HepG2 (cell line): ENCODE measurements around the gene CASKIN1. TPM values are rescaled to one million over a fixed set of nuclear protein-coding genes. Genes with fewer than 3 reads are reported as not detected.

ENCODE experiments used
- BHLHE40 ChIP-seq: IDR thresholded peaks from 2 replicates; pipeline ENCODE4 v1.6.1; 2011; ENCODE audit warnings: low read length, improper control_type of control experiment
- DNMT1 ChIP-seq: sonication (generic); formaldehyde crosslinking; IDR thresholded peaks from 2 replicates; pipeline ENCODE4 v1.5.1; 2020; ENCODE audit warnings: mild to moderate bottlenecking, missing genetic modification reagents
- GFI1 ChIP-seq: sonication (generic); formaldehyde crosslinking; IDR thresholded peaks from 2 replicates; pipeline ENCODE4 v1.5.0; 2020; ENCODE audit warnings: missing genetic modification reagents, mild to moderate bottlenecking, borderline replicate concordance
- KDM5A ChIP-seq: fragments of 200-600 bp; sonication (generic); IDR thresholded peaks from 2 replicates; pipeline ENCODE4 v1.7.0; 2018; ENCODE audit warnings: antibody characterized with exemption, mild to moderate bottlenecking, low read length, borderline replicate concordance
- MED8 ChIP-seq: sonication (generic); formaldehyde crosslinking; IDR thresholded peaks from 2 replicates; pipeline ENCODE4 v1.8.1; 2023; ENCODE audit warnings: mild to moderate bottlenecking, missing genetic modification reagents; ENCODE audit not compliant: insufficient replicate concordance
- MTF1 ChIP-seq: sonication (generic); formaldehyde crosslinking; IDR thresholded peaks from 2 replicates; pipeline ENCODE4 v1.5.0; 2020; ENCODE audit warnings: missing genetic modification reagents
- NFRKB ChIP-seq: fragments of 450-650 bp; IDR thresholded peaks from 2 replicates; pipeline ENCODE4 v1.6.1; 2017
- PPARG ChIP-seq: conservative IDR thresholded peaks from 2 replicates; pipeline ENCODE4 v1.6.1; 2016; ENCODE audit warnings: missing biosample characterization, missing genetic modification reagents
- SMAD3 ChIP-seq: sonication (generic); formaldehyde crosslinking; IDR thresholded peaks from 2 replicates; pipeline ENCODE4 v1.4.0; 2020; ENCODE audit warnings: missing genetic modification reagents
- SNAI1 ChIP-seq: sonication (generic); formaldehyde crosslinking; IDR thresholded peaks from 2 replicates; pipeline ENCODE4 v1.5.0; 2020; ENCODE audit warnings: mild to moderate bottlenecking, missing genetic modification reagents, borderline replicate concordance
- TAF1 ChIP-seq: sonication (generic); formaldehyde crosslinking; IDR thresholded peaks from 2 replicates; pipeline ENCODE4 v1.4.0; 2020; ENCODE audit warnings: missing genetic modification reagents
- TCF7 ChIP-seq: sonication (generic); IDR thresholded peaks from 2 replicates; pipeline ENCODE4 v1.6.1; 2016; ENCODE audit warnings: antibody characterized with exemption, low read depth
- TCF7L2 ChIP-seq: IDR thresholded peaks from 2 replicates; pipeline ENCODE4 v1.6.1; 2011; ENCODE audit warnings: mild to moderate bottlenecking, low read depth, low read length, moderate library complexity
- ZBTB7B ChIP-seq: sonication (generic); formaldehyde crosslinking; IDR thresholded peaks from 2 replicates; pipeline ENCODE4 v1.4.0; 2020; ENCODE audit warnings: missing genetic modification reagents
- ZNF17 ChIP-seq: sonication (generic); formaldehyde crosslinking; IDR thresholded peaks from 2 replicates; pipeline ENCODE4 v1.5.0; 2020; ENCODE audit warnings: mild to moderate bottlenecking, missing genetic modification reagents
- ZNF430 ChIP-seq: sonication (generic); formaldehyde crosslinking; IDR thresholded peaks from 2 replicates; pipeline ENCODE4 v1.9.0; 2021; ENCODE audit warnings: mild to moderate bottlenecking, missing genetic modification reagents
- ZNF773 ChIP-seq: sonication (generic); formaldehyde crosslinking; IDR thresholded peaks from 2 replicates; pipeline ENCODE4 v1.4.0; 2020; ENCODE audit warnings: missing genetic modification reagents, borderline replicate concordance
- ZNF850 ChIP-seq: sonication (generic); formaldehyde crosslinking; conservative IDR thresholded peaks from 2 replicates; pipeline ENCODE4 v1.9.0; 2021; ENCODE audit warnings: mild to moderate bottlenecking, missing genetic modification reagents
- polyA plus RNA-seq, 8 experiments: library from polyadenylated mRNA; depleted of rRNA in 3 of 8; stranded (reverse) in 7 of 8; unstranded in 1 of 8; fragments of >200 nt; fragmentation: Illumina TruSeq in 4 of 8; extraction: Trizol in 4 of 8; gene quantifications; 2 replicates each; pipeline versions ENCODE4 v1.2.1 to v1.2.3, GENCODE V29; 2011 to 2016; ENCODE audit warnings: low read depth in 4 of 8, missing spikeins in 1 of 8, mixed read lengths in 1 of 8; ENCODE audit not compliant: insufficient read depth in 1 of 8
- total RNA-seq, 5 experiments: library from RNA; depleted of rRNA; stranded (reverse); fragments of >200 nt; fragmentation: Illumina TruSeq; extraction: Trizol; gene quantifications; 2 replicates each; pipeline ENCODE4 v1.2.3, GENCODE V29; 2016; ENCODE audit warnings: low read depth in 1 of 5
- TF ChIP-seq, protein P1 (sequence below): sonication (generic); formaldehyde crosslinking; IDR thresholded peaks from 2 replicates; pipeline ENCODE4 v1.5.0; 2020; ENCODE audit warnings: mild to moderate bottlenecking, missing genetic modification reagents, borderline replicate concordance
- TF ChIP-seq, protein P2 (sequence below): sonication (generic); formaldehyde crosslinking; IDR thresholded peaks from 2 replicates; pipeline ENCODE4 v1.4.0; 2020; ENCODE audit warnings: missing genetic modification reagents
- TF ChIP-seq, protein P3 (sequence below): IDR thresholded peaks from 2 replicates; pipeline ENCODE4 v1.6.1; 2016; ENCODE audit warnings: missing genetic modification reagents, missing compliant biosample characterization

The CASKIN1 gene
- total and polyA plus RNA-seq, 2 of the 13 experiments (the other 11 are each of a cell fraction or from before 2014, with no cell fraction given), result 1.2 to 2.2 TPM

DNA sequence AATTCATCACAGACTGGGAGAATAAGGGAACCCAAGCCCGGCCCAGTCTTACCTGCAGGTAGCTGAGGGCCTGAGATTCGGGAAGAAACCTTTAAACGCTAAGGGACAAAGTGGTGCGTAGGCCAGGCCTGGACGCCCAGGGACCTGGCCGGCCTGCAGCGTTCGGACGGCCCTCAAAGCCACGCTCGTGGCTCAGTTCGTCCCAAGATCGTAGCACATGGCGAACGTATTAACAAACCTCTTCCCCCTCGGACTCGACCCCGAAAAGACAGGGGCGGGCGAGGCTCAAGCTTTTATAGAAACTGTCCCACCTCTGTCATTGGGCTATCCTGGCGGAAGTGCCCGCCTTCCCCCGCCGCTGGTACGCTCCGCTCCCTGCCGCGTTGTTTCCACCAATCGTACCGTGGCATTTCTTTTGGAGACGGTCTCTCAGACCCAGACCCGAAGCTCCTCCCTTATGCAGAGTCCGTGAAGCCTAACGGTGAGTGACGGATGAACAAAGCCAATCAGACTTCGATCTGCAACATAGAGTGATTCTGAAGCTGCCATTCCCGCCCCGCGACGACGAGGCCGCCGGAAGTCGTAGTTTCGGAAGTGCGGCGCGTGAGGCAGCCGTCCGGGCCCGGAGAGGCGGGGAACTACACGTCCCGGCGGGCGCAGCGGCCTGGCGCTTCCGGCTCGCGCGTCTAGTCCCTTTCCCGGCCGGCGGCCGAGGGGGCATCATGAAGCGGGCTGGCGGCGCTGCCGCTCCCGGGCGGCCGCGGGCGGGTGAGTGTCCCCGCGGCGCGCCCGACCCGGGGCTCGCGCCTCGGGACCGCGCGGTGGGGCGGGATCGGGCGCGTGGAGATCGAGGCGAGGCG lies 41.1 kb downstream of the CASKIN1 start, which contains the start of gene TRAF7 (continued):
- TF ChIP-seq, protein P1, sequence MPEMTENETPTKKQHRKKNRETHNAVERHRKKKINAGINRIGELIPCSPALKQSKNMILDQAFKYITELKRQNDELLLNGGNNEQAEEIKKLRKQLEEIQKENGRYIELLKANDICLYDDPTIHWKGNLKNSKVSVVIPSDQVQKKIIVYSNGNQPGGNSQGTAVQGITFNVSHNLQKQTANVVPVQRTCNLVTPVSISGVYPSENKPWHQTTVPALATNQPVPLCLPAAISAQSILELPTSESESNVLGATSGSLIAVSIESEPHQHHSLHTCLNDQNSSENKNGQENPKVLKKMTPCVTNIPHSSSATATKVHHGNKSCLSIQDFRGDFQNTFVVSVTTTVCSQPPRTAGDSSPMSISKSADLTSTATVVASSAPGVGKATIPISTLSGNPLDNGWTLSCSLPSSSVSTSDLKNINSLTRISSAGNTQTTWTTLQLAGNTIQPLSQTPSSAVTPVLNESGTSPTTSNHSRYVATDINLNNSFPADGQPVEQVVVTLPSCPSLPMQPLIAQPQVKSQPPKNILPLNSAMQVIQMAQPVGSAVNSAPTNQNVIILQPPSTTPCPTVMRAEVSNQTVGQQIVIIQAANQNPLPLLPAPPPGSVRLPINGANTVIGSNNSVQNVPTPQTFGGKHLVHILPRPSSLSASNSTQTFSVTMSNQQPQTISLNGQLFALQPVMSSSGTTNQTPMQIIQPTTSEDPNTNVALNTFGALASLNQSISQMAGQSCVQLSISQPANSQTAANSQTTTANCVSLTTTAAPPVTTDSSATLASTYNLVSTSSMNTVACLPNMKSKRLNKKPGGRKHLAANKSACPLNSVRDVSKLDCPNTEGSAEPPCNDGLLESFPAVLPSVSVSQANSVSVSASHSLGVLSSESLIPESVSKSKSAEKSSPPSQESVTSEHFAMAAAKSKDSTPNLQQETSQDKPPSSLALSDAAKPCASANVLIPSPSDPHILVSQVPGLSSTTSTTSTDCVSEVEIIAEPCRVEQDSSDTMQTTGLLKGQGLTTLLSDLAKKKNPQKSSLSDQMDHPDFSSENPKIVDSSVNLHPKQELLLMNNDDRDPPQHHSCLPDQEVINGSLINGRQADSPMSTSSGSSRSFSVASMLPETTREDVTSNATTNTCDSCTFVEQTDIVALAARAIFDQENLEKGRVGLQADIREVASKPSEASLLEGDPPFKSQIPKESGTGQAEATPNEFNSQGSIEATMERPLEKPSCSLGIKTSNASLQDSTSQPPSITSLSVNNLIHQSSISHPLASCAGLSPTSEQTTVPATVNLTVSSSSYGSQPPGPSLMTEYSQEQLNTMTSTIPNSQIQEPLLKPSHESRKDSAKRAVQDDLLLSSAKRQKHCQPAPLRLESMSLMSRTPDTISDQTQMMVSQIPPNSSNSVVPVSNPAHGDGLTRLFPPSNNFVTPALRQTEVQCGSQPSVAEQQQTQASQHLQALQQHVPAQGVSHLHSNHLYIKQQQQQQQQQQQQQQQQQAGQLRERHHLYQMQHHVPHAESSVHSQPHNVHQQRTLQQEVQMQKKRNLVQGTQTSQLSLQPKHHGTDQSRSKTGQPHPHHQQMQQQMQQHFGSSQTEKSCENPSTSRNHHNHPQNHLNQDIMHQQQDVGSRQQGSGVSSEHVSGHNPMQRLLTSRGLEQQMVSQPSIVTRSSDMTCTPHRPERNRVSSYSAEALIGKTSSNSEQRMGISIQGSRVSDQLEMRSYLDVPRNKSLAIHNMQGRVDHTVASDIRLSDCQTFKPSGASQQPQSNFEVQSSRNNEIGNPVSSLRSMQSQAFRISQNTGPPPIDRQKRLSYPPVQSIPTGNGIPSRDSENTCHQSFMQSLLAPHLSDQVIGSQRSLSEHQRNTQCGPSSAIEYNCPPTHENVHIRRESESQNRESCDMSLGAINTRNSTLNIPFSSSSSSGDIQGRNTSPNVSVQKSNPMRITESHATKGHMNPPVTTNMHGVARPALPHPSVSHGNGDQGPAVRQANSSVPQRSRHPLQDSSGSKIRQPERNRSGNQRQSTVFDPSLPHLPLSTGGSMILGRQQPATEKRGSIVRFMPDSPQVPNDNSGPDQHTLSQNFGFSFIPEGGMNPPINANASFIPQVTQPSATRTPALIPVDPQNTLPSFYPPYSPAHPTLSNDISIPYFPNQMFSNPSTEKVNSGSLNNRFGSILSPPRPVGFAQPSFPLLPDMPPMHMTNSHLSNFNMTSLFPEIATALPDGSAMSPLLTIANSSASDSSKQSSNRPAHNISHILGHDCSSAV, result no peak
- peak; percentile 73; the same call in 1 of the 2 replicates for TF ChIP-seq ZNF430
- 0 out of 2 replicates have a peak, but pooled peaks have one; percentile 71 for TF ChIP-seq SNAI1 (CRISPR knock-in tag)
- TF ChIP-seq DNMT1 (CRISPR knock-in tag), result no peak
- peak; percentile 63 for TF ChIP-seq MED8 (CRISPR knock-in tag)
- TF ChIP-seq TAF1 (CRISPR knock-in tag), result peak; percentile 99
- TF ChIP-seq, protein P2, sequence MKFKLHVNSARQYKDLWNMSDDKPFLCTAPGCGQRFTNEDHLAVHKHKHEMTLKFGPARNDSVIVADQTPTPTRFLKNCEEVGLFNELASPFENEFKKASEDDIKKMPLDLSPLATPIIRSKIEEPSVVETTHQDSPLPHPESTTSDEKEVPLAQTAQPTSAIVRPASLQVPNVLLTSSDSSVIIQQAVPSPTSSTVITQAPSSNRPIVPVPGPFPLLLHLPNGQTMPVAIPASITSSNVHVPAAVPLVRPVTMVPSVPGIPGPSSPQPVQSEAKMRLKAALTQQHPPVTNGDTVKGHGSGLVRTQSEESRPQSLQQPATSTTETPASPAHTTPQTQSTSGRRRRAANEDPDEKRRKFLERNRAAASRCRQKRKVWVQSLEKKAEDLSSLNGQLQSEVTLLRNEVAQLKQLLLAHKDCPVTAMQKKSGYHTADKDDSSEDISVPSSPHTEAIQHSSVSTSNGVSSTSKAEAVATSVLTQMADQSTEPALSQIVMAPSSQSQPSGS (CRISPR knock-in tag), result peak; percentile 17; the same call in 1 of the 2 replicates
- TF ChIP-seq TCF7L2, result no peak
- no peak for TF ChIP-seq TCF7
- TF ChIP-seq, protein P3, sequence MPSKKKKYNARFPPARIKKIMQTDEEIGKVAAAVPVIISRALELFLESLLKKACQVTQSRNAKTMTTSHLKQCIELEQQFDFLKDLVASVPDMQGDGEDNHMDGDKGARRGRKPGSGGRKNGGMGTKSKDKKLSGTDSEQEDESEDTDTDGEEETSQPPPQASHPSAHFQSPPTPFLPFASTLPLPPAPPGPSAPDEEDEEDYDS (CRISPR knock-in tag), result peak; percentile 100
- TF ChIP-seq MTF1 (CRISPR knock-in tag), result no peak; the same call in 1 of the 2 replicates
- no peak for TF ChIP-seq NFRKB
- no peak for TF ChIP-seq ZNF850 (CRISPR knock-in tag)
- TF ChIP-seq SMAD3, result peak; percentile 71
- no peak; the same call in 1 of the 2 replicates for TF ChIP-seq BHLHE40
- TF ChIP-seq KDM5A, result peak; percentile 64; the same call in 1 of the 2 replicates
- TF ChIP-seq ZBTB7B (CRISPR knock-in tag), result peak; percentile 52; the same call in 1 of the 2 replicates
- 0 out of 2 replicates have a peak, but pooled peaks have one; percentile 10 for TF ChIP-seq PPARG (CRISPR knock-in tag)
- 0 out of 2 replicates have a peak, but pooled peaks have one; percentile 59 for TF ChIP-seq ZNF773 (CRISPR knock-in tag)
- no peak for TF ChIP-seq ZNF17 (CRISPR knock-in tag)
- TF ChIP-seq GFI1 (CRISPR knock-in tag), result 0 out of 2 replicates have a peak, but pooled peaks have one; percentile 20
